Body of pancreas (tissue), 4 donors: ENCODE data around the gene FZD1.

ENCODE experiments used
- POLR2A ChIP-seq, 3 donors: fragments of 450-650 bp; IDR thresholded peaks; one replicate each; pipeline ENCODE4 v1.6.1; 2016; ENCODE audit warnings: antibody characterized with exemption in 3 of 3, mild to moderate bottlenecking in 2 of 3
- TF ChIP-seq, protein P1 (sequence below), 7 experiments: fragments of 450-650 bp in 4 of 7; fragments of 200-600 bp in 3 of 7; sonication (generic) in 3 of 7; IDR thresholded peaks; one replicate each; pipeline ENCODE4 v1.5.1; 2016 to 2019; ENCODE audit warnings: antibody characterized with exemption in 7 of 7

DNA sequence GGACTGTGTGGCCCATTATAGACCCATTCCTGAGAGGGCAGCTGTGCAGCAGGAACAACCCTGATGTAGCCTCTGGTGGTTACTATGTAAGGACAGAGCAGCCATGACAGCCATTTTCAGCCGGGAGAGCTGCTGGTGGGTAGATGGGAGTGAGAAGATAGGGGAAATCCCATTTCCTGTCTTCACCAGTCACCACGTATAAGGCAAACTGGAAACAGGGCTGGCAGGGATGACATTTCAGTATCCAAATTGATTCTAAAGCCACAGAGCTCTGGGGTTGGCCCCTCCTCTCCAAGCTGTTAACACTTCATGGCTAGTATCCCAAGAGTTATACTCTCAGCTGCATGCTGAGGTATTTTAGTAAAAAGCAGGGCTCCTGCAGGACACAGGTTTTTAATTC, 15.2 kb upstream of the FZD1 start:
- TF ChIP-seq, protein P1, sequence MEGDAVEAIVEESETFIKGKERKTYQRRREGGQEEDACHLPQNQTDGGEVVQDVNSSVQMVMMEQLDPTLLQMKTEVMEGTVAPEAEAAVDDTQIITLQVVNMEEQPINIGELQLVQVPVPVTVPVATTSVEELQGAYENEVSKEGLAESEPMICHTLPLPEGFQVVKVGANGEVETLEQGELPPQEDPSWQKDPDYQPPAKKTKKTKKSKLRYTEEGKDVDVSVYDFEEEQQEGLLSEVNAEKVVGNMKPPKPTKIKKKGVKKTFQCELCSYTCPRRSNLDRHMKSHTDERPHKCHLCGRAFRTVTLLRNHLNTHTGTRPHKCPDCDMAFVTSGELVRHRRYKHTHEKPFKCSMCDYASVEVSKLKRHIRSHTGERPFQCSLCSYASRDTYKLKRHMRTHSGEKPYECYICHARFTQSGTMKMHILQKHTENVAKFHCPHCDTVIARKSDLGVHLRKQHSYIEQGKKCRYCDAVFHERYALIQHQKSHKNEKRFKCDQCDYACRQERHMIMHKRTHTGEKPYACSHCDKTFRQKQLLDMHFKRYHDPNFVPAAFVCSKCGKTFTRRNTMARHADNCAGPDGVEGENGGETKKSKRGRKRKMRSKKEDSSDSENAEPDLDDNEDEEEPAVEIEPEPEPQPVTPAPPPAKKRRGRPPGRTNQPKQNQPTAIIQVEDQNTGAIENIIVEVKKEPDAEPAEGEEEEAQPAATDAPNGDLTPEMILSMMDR (IDR thresholded peaks at IDR 0.05): no peak
- TF ChIP-seq POLR2A (IDR thresholded peaks at IDR 0.05): no peak
